BLaER1 (cell line): ENCODE results near the gene KCNAB3.
A peak's percentile ranks its signal among the peaks of the same experiment; 100 is the strongest.

Experiments used
- H3K27ac ChIP-seq: shearing (Covaris generic); formaldehyde crosslinking; 2 replicates; pipeline ENCODE4 v1.8.1; 2022
- H3K27me3 ChIP-seq: shearing (Covaris generic); formaldehyde crosslinking; 2 replicates; pipeline ENCODE4 v1.8.1; 2022
- H3K36me3 ChIP-seq: shearing (Covaris generic); formaldehyde crosslinking; 2 replicates; pipeline ENCODE4 v1.8.1; 2022
- H3K4me1 ChIP-seq: shearing (Covaris generic); formaldehyde crosslinking; 2 replicates; pipeline ENCODE4 v1.8.1; 2022
- H3K4me2 ChIP-seq: shearing (Covaris generic); formaldehyde crosslinking; 2 replicates; pipeline ENCODE4 v1.8.1; 2022
- H3K4me3 ChIP-seq: shearing (Covaris generic); formaldehyde crosslinking; 2 replicates; pipeline ENCODE4 v1.8.1; 2022
- H3K9ac ChIP-seq: shearing (Covaris generic); formaldehyde crosslinking; 2 replicates; pipeline ENCODE4 v1.8.1; 2022
- H3K9me3 ChIP-seq: shearing (Covaris generic); formaldehyde crosslinking; 2 replicates; pipeline ENCODE4 v1.8.1; 2022
- H4K20me1 ChIP-seq: shearing (Covaris generic); formaldehyde crosslinking; 2 replicates; pipeline ENCODE4 v1.8.1; 2022
- Cebpa-rat ChIP-seq: shearing (Covaris generic); IDR thresholded peaks from 2 replicates; pipeline ENCODE4 v1.8.1; 2022

Gene KCNAB3

DNA sequence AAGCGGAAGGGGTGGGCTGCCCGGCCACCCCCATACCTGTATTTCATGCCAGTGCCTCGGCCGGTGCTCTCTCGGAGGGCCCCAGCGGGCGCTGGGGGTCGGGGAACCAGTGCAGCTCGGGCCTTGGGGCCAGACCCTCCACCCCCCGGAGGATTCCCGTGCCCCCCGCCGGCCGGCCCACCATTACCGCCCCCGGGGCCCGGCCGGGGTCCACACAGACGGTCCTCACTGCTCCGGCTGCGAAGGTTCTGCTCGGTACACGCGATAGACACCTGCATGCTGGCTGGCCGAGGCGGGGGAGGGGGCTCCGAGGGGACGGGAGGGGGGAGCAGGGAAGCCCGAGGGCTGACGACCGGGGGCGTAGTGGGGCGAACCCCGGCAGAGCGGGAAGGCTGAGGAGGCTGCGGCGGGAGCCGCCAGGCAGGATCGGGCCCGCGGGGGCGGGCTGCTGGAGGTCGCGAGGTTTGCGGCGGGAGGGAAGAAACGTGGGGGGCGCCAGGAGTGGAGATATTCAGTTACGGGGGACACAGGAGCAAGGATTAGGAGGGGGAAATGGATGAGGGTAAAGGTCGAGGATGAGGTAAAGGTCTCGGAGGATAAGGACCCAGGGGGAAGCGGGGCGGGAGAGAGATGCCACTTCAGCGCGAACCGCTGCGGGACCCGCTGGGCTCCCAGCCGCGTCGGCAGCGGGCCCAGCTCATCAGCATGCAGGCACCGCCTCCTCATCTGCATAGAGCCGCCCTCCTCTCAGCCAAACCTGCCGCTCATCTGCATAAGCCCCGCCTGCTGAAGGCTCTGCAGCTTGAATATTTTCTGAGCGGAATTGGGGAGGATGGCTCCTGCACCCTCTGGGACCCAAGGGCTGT, at the start of gene KCNAB3:
Gene KCNAB3 (minus strand): TSS at position 699 of the 866 bp plus-strand sequence. CDS start 421 bp downstream, at position 278.
- Histone ChIP-seq H3K9ac (peak within 1 kb of the TSS; percentile 88), H3K4me3 (peak within 1 kb of the TSS; percentile 85), H3K4me2 (peak within 1 kb of the TSS; percentile 95), H3K4me1 (peaks cover 42% of the 10 kb centered on the region), H3K36me3 (peaks cover 10% of the 10 kb centered on the region), H4K20me1 (no peaks in the 10 kb centered on the region), H3K27me3 (no peaks in the 10 kb centered on the region), H3K27ac (no peak within 1 kb of the TSS), H3K9me3 (no peaks in the 10 kb centered on the region)
- no peak for TF ChIP-seq Cebpa-rat

DNA sequence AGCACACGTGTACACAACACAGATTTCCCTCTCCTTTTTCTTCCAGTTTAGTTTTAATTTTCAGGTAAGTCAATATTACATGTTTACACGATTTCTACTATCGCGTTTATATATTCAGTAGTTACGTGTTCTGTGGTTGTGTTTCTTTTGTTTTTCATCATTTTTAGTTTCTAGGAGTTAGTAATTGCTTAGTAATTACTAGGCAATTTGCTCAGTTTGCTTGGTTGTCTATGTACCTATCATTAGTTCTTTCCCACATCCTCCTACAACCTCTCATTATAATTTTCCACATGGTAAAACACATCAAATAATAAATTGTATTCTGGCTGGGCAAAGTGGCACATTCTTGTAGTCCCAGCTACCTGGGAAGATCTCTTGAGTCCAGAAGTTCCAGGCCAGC, 48.1 kb upstream of the KCNAB3 start:
- Histone ChIP-seq H3K9me3 (peaks cover 29% of the 10 kb centered on the region), H3K9ac (no peak overlapping the region), H3K36me3 (no peaks in the 10 kb centered on the region), H3K4me1 (no peaks in the 10 kb centered on the region), H3K27me3 (no peaks in the 10 kb centered on the region), H3K4me3 (no peak overlapping the region), H3K27ac (no peak overlapping the region), H3K4me2 (no peak overlapping the region), H4K20me1 (no peaks in the 10 kb centered on the region)
- TF ChIP-seq Cebpa-rat: no peak

DNA sequence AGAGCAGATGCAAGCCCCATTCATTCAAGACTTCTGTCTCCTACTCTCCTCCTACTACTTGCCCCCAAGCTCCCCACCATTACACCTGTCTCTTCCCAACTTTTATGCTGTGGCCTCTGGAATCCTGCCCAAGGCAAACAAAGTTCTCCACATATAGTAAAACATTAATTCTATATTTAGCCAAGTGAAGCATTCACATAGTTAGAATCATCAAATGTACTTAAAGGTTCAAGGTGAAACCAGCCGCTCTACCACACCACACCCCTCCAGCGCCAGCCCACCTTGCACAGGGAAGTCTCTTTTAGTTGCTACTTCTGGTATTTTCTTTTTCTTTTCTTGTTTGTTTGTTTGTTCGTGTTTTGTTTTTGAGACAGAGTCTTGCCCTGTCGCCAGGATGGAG, 47.4 kb upstream of the KCNAB3 start:
- peaks cover 29% of the 10 kb centered on the region for H3K9me3 ChIP-seq
- no peaks in the 10 kb centered on the region for H3K27me3 ChIP-seq
- no peaks in the 10 kb centered on the region for H3K36me3 ChIP-seq
- no peak overlapping the region for H3K9ac ChIP-seq
- no peaks in the 10 kb centered on the region for H3K4me1 ChIP-seq
- H4K20me1 ChIP-seq: no peaks in the 10 kb centered on the region
- no peak overlapping the region for H3K4me2 ChIP-seq
- no peak for TF ChIP-seq Cebpa-rat
- no peak overlapping the region for H3K4me3 ChIP-seq
- no peak overlapping the region for H3K27ac ChIP-seq

DNA sequence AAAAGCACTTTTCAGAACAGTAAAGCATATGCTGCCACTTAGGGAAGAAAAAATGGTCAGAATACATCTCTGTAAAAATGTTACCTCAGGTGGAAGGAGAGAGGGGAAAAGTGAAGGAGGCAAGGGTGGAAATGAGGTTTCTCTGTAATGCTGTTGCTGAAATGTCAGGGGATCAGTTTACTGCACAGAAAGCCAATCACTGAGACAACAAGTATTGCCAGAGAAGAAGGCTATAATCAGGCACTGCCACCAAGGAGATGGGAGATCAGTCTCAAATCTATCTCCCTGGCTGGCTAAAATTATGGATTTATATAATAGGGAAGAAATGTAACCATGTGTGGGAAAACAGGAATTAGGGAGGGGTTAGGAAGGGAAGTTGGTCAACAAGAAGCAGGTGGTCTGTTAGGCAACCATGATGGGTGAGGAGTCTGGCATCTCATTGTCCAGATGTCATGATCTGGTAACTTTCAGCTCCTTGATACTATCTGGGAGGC, 45.0 kb upstream of the KCNAB3 start:
- Histone ChIP-seq H3K9me3 (peaks cover 29% of the 10 kb centered on the region), H3K4me2 (no peak overlapping the region), H3K4me3 (no peak overlapping the region), H4K20me1 (no peaks in the 10 kb centered on the region), H3K27me3 (no peaks in the 10 kb centered on the region), H3K4me1 (no peaks in the 10 kb centered on the region), H3K9ac (no peak overlapping the region), H3K36me3 (no peaks in the 10 kb centered on the region), H3K27ac (no peak overlapping the region)
- TF ChIP-seq Cebpa-rat: no peak

DNA sequence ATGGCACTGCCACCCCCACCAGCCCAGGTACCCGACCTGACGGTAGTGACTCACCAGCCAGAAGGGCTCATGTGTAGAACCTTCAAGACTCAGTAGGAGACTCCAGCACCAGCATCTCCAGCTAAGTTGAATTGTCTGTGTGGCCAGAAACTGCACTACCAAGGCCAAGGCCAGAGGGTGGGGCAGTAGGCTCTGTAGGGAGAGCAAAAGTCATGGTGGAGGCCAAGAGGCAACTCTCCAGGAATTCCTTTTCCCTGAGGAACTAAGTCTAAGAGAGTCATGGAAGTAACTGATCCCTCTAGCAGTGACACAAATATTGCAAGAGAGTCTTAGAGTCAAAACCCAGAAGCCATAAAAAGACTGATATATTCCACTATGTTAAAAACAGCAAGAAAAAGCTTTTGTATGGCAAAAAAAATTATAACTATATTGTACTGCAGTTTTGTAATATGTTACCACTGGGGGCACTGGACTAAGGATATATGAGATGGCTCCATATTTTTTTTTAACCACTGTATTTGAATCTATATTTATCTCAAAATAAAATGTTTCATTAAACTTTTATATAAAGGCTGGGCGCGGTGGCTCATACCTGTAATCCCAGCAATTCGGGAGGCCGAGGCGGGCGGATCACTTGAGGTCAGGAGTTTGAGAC, 42.6 kb upstream of the KCNAB3 start:
- Histone ChIP-seq H3K4me3 (no peak overlapping the region), H3K9ac (no peak overlapping the region), H3K27me3 (no peaks in the 10 kb centered on the region), H3K4me1 (no peaks in the 10 kb centered on the region), H3K27ac (no peak overlapping the region), H3K36me3 (no peaks in the 10 kb centered on the region), H3K4me2 (no peak overlapping the region), H3K9me3 (peaks cover 29% of the 10 kb centered on the region), H4K20me1 (no peaks in the 10 kb centered on the region)
- no peak for TF ChIP-seq Cebpa-rat

DNA sequence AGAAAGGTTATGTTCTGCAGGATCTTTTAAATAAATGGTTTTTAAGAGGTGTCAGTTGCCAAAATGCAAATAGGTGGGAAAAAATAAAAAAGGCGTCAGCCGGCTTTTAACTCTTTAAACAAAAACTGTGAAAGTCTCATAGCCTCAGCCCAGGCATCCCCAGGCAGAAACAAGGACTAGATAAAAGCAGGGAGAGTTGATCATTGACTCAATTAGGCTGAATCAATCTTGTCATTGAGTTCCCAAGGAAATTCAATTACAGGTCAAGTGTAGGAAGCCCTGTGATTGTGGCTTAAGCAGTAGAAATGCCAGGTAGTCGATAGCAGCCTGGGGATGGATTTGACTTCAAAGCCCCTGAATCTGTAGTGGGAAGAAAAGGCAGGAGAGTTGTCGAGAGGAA, 42.0 kb upstream of the KCNAB3 start:
- no peak for TF ChIP-seq Cebpa-rat
- Histone ChIP-seq H3K4me1 (no peaks in the 10 kb centered on the region), H3K36me3 (no peaks in the 10 kb centered on the region), H3K9me3 (peaks cover 29% of the 10 kb centered on the region), H3K4me2 (no peak overlapping the region), H3K9ac (no peak overlapping the region), H3K27me3 (no peaks in the 10 kb centered on the region), H3K27ac (no peak overlapping the region), H3K4me3 (no peak overlapping the region), H4K20me1 (no peaks in the 10 kb centered on the region)

DNA sequence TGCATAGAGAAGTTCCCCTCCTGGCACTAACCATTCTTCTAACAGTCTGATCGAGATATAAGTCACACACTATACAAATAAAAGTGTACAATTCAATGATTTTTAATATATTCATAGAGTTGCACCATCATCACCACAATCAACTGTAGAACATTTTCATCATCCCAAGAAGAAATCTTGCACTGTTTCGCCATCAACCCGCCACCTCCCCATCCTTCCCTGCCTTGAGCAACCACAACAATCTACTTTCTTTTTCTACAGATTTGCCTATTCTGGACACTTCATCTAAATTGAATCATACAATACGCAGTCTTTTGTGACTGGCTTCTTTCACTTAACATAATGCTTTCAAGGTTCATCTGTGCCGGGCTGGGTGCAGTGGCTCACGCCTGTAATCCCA, 39.8 kb upstream of the KCNAB3 start:
- Histone ChIP-seq H4K20me1 (no peaks in the 10 kb centered on the region), H3K36me3 (no peaks in the 10 kb centered on the region), H3K4me2 (no peak overlapping the region), H3K9ac (no peak overlapping the region), H3K4me3 (no peak overlapping the region), H3K27me3 (no peaks in the 10 kb centered on the region), H3K9me3 (peaks cover 11% of the 10 kb centered on the region), H3K4me1 (no peaks in the 10 kb centered on the region), H3K27ac (no peak overlapping the region)
- no peak for TF ChIP-seq Cebpa-rat

DNA sequence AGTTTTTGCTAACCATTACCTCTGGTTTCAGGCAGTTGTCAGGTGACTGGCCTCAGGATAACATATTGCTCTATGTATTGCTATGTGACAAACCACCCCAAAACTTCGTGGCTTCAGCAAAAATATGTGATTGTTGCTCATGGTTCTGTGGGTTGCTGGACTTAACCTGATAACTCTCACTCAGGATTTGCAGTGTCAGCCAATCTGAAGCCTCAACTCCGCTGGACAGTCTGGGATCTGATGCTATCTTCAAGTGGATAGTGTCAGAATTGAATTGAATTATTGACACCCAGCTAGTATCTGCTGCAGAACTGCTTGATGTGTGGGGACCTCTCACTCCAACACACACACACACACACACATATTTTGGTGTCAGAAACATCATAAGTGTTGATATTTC, 38.1 kb upstream of the KCNAB3 start:
- TF ChIP-seq Cebpa-rat: no peak
- no peaks in the 10 kb centered on the region for H3K36me3 ChIP-seq
- no peak overlapping the region for H3K9ac ChIP-seq
- no peaks in the 10 kb centered on the region for H3K9me3 ChIP-seq
- H4K20me1 ChIP-seq: no peaks in the 10 kb centered on the region
- H3K4me2 ChIP-seq: no peak overlapping the region
- H3K27ac ChIP-seq: no peak overlapping the region
- no peaks in the 10 kb centered on the region for H3K27me3 ChIP-seq
- no peaks in the 10 kb centered on the region for H3K4me1 ChIP-seq
- no peak overlapping the region for H3K4me3 ChIP-seq

DNA sequence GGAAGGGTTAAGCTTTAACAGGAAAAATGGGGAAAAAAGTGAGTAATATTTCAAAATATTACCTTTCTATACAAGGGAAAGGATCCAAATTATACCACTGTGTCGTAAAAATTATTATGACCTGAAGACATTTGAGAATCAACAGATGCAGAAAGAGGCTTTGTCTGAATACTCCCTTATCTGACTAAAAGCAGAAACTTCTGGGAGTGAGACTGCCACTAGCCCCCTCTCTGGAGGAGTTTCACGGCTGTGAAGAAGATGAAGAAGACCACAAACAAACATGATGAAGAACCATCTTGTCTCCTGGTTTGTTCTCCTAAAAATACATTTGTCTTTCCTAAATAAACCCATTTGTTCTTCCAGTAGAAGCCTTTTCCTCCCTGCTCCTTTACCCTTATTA, 31.8 kb upstream of the KCNAB3 start:
- Histone ChIP-seq H3K27me3 (no peaks in the 10 kb centered on the region), H3K4me3 (no peak overlapping the region), H4K20me1 (no peaks in the 10 kb centered on the region), H3K4me1 (no peaks in the 10 kb centered on the region), H3K9me3 (no peaks in the 10 kb centered on the region), H3K4me2 (no peak overlapping the region), H3K27ac (no peak overlapping the region), H3K36me3 (no peaks in the 10 kb centered on the region), H3K9ac (no peak overlapping the region)
- no peak for TF ChIP-seq Cebpa-rat
